Heart left ventricle (tissue), 11 donors: ENCODE data around the gene HIRIP3. TPM values are rescaled to one million over a fixed set of nuclear protein-coding genes. Genes with fewer than 3 reads are reported as not detected.

Source experiments
- polyA plus RNA-seq, 2 donors: library from polyadenylated mRNA; stranded (reverse); fragments of 200-250 nt; gene quantifications; one replicate each; pipeline ENCODE4 v1.2.3, GENCODE V29; 2013
- total RNA-seq, 9 donors: library from RNA; depleted of rRNA in 2 of 9; stranded (reverse); fragments of >200 nt in 2 of 9; fragmentation: NEBNext Ultra II Directional in 3 of 9; extraction: Animal tissue kit (Norgen Biotek cat#: 25700) in 3 of 9; gene quantifications; one replicate each; pipeline versions ENCODE4 v1.1.0 to v1.2.4, GENCODE V29; 2016 to 2023
- donor health status: ischemic (EF 13 %, LVEDD 7.1; RV severe dilation, severe dysfunction).
- donor health status: healthy with polysubstance abuse.
- donor health status: DM: no; HTN: yes; CAD: no.
- donor health status: DM: no; HTN: no; CAD: no.
- donor health status: ischemic (EF 25% LVEDD 5.7; RV mildly dilated, moderate dysfunction).
- donor health status: healthy.
- donor health status: DM: yes; HTN: yes; CAD: no.
- donor health status: PGD.
- donor health status: nonischemic (EF 23%, LVEDD 6.1; RV moderate dilation, normal function).

The HIRIP3 gene
- total and polyA plus RNA-seq, 11 donors: 13.3 to 27.4 (median 17.6) TPM

Other genes starting within 250 kb of the HIRIP3 start
- gene C16orf54, start 249.6 kb downstream of the HIRIP3 start, total RNA-seq: 1 to 10 TPM in 2 of 9 donors, under 1 TPM in 7; 0.17 to 4.2 (median 0.60) TPM
- under 1 TPM; 0.15 to 0.28 TPM for gene C16orf54, start 249.6 kb downstream of the HIRIP3 start, polyA plus RNA-seq
- gene ZG16, start 217.4 kb downstream of the HIRIP3 start, total RNA-seq: not detected
- under 1 TPM; 0.04 to 0.08 TPM for gene ZG16, start 217.4 kb downstream of the HIRIP3 start, polyA plus RNA-seq
- gene KIF22, start 204.9 kb downstream of the HIRIP3 start, total RNA-seq: 10 to 100 TPM; 16.8 to 40.8 (median 32.2) TPM
- 10 to 100 TPM; 12.2 to 91.2 TPM for gene KIF22, start 204.9 kb downstream of the HIRIP3 start, polyA plus RNA-seq
- 100 to 1,000 TPM in 2 of 9 donors, 10 to 100 TPM in 7; 58.9 to 137 (median 74.0) TPM for gene MAZ, start 189.1 kb downstream of the HIRIP3 start, total RNA-seq
- gene MAZ, start 189.1 kb downstream of the HIRIP3 start, polyA plus RNA-seq: 100 to 1,000 TPM in 1 of 2 donors, 10 to 100 TPM in 1; 63.2 to 188 TPM
- gene PRRT2, start 183.4 kb downstream of the HIRIP3 start, total RNA-seq: 1 to 10 TPM in 5 of 9 donors, under 1 TPM in 3, not detected in 1; 0.38 to 1.8 (median 1.3) TPM
- 1 to 10 TPM in 1 of 2 donors, under 1 TPM in 1; 0.24 to 3.2 TPM for gene PRRT2, start 183.4 kb downstream of the HIRIP3 start, polyA plus RNA-seq
- gene PAGR1, start 179.5 kb downstream of the HIRIP3 start, total RNA-seq: 10 to 100 TPM; 10.8 to 23.9 (median 12.6) TPM
- gene PAGR1, start 179.5 kb downstream of the HIRIP3 start, polyA plus RNA-seq: 10 to 100 TPM; 29.2 to 32.9 TPM
- gene MVP, start 175.2 kb downstream of the HIRIP3 start, total RNA-seq: 100 to 1,000 TPM in 1 of 9 donors, 10 to 100 TPM in 8; 33.1 to 140 (median 44.6) TPM
- 10 to 100 TPM; 32.9 to 50.6 TPM for gene MVP, start 175.2 kb downstream of the HIRIP3 start, polyA plus RNA-seq
- gene CDIPT, start 132.4 kb downstream of the HIRIP3 start, total RNA-seq: 100 to 1,000 TPM in 2 of 9 donors, 10 to 100 TPM in 7; 57.5 to 143 (median 76.3) TPM
- 100 to 1,000 TPM in 1 of 2 donors, 10 to 100 TPM in 1; 64.2 to 106 TPM for gene CDIPT, start 132.4 kb downstream of the HIRIP3 start, polyA plus RNA-seq
- gene SEZ6L2, start 96.1 kb downstream of the HIRIP3 start, total RNA-seq: 1 to 10 TPM in 5 of 9 donors, under 1 TPM in 3, not detected in 1; 0.16 to 8.9 (median 1.4) TPM
- under 1 TPM; 0.15 to 0.51 TPM for gene SEZ6L2, start 96.1 kb downstream of the HIRIP3 start, polyA plus RNA-seq
- 1 to 10 TPM in 2 of 9 donors, under 1 TPM in 4, not detected in 3; 0.20 to 5.3 (median 0.65) TPM for gene ASPHD1, start 95.1 kb downstream of the HIRIP3 start, total RNA-seq
- gene ASPHD1, start 95.1 kb downstream of the HIRIP3 start, polyA plus RNA-seq: under 1 TPM in 1 of 2 donors, not detected in 1; 0.54 TPM
- 1 to 10 TPM; 3.6 to 9.1 (median 7.2) TPM for gene KCTD13, start 69.4 kb downstream of the HIRIP3 start, total RNA-seq
- gene KCTD13, start 69.4 kb downstream of the HIRIP3 start, polyA plus RNA-seq: 1 to 10 TPM; 3.6 to 5.0 TPM
- 100 to 1,000 TPM in 2 of 9 donors, 10 to 100 TPM in 7; 58.9 to 121 (median 69.8) TPM for gene TMEM219, start 33.5 kb downstream of the HIRIP3 start, total RNA-seq
- 10 to 100 TPM; 66.6 to 72.3 TPM for gene TMEM219, start 33.5 kb downstream of the HIRIP3 start, polyA plus RNA-seq
- gene TAOK2, start 21.7 kb downstream of the HIRIP3 start, total RNA-seq: 10 to 100 TPM; 29.5 to 47.9 (median 35.1) TPM
- 10 to 100 TPM; 36.3 to 37.8 TPM for gene TAOK2, start 21.7 kb downstream of the HIRIP3 start, polyA plus RNA-seq
- gene INO80E, start 624 bp upstream of the HIRIP3 start, total RNA-seq: 10 to 100 TPM; 27.6 to 65.4 (median 32.6) TPM
- 10 to 100 TPM; 60.9 to 71.5 TPM for gene INO80E, start 624 bp upstream of the HIRIP3 start, polyA plus RNA-seq
- 1 to 10 TPM in 1 of 9 donors, under 1 TPM in 4, not detected in 4; 0.09 to 1.4 (median 0.91) TPM for gene DOC2A, start 15.4 kb upstream of the HIRIP3 start, total RNA-seq
- gene DOC2A, start 15.4 kb upstream of the HIRIP3 start, polyA plus RNA-seq: under 1 TPM; 0.22 to 0.88 TPM
- gene C16orf92, start 27.6 kb upstream of the HIRIP3 start, total RNA-seq: not detected
- gene C16orf92, start 27.6 kb upstream of the HIRIP3 start, polyA plus RNA-seq: not detected
- not detected for gene TLCD3B, start 35.7 kb upstream of the HIRIP3 start, total RNA-seq
- gene TLCD3B, start 35.7 kb upstream of the HIRIP3 start, polyA plus RNA-seq: not detected
- gene ALDOA, start 70.1 kb upstream of the HIRIP3 start, total RNA-seq: 1,000 to 10,000 TPM; 2,644 to 5,076 (median 3,574) TPM
- gene ALDOA, start 70.1 kb upstream of the HIRIP3 start, polyA plus RNA-seq: 1,000 to 10,000 TPM; 2,585 to 3,542 TPM
- 10 to 100 TPM; 29.9 to 65.9 (median 41.1) TPM for gene PPP4C, start 80.4 kb upstream of the HIRIP3 start, total RNA-seq
- gene PPP4C, start 80.4 kb upstream of the HIRIP3 start, polyA plus RNA-seq: 10 to 100 TPM; 43.5 to 89.0 TPM
- gene TBX6, start 96.3 kb upstream of the HIRIP3 start, total RNA-seq: under 1 TPM in 8 of 9 donors, not detected in 1; 0.39 to 0.95 (median 0.72) TPM
- under 1 TPM; 0.26 to 0.84 TPM for gene TBX6, start 96.3 kb upstream of the HIRIP3 start, polyA plus RNA-seq
- 100 to 1,000 TPM in 2 of 9 donors, 10 to 100 TPM in 7; 34.8 to 248 (median 49.3) TPM for gene YPEL3, start 100.6 kb upstream of the HIRIP3 start, total RNA-seq
- gene YPEL3, start 100.6 kb upstream of the HIRIP3 start, polyA plus RNA-seq: 100 to 1,000 TPM in 1 of 2 donors, 10 to 100 TPM in 1; 57.1 to 106 TPM
- 1 to 10 TPM in 7 of 9 donors, under 1 TPM in 2; 0.36 to 5.3 (median 2.2) TPM for gene GDPD3, start 117.9 kb upstream of the HIRIP3 start, total RNA-seq
- 1 to 10 TPM; 1.1 to 2.0 TPM for gene GDPD3, start 117.9 kb upstream of the HIRIP3 start, polyA plus RNA-seq
- 10 to 100 TPM; 32.9 to 79.4 (median 50.2) TPM for gene MAPK3, start 127.6 kb upstream of the HIRIP3 start, total RNA-seq
- gene MAPK3, start 127.6 kb upstream of the HIRIP3 start, polyA plus RNA-seq: 10 to 100 TPM; 49.4 to 61.3 TPM
- 100 to 1,000 TPM in 1 of 9 donors, 10 to 100 TPM in 3, 1 to 10 TPM in 5; 4.3 to 102 (median 8.5) TPM for gene CORO1A, start 188.0 kb upstream of the HIRIP3 start, total RNA-seq
- gene CORO1A, start 188.0 kb upstream of the HIRIP3 start, polyA plus RNA-seq: 10 to 100 TPM in 1 of 2 donors, 1 to 10 TPM in 1; 6.4 to 16.8 TPM
- gene BOLA2B, start 198.0 kb upstream of the HIRIP3 start, total RNA-seq: 100 to 1,000 TPM in 2 of 9 donors, 10 to 100 TPM in 7; 41.6 to 129 (median 58.2) TPM
- gene BOLA2B, start 198.0 kb upstream of the HIRIP3 start, polyA plus RNA-seq: 100 to 1,000 TPM; 140 to 204 TPM
- gene SLX1A, start 198.3 kb upstream of the HIRIP3 start, total RNA-seq: 10 to 100 TPM in 7 of 9 donors, 1 to 10 TPM in 2; 8.2 to 32.2 (median 26.0) TPM
- gene SLX1A, start 198.3 kb upstream of the HIRIP3 start, polyA plus RNA-seq: 10 to 100 TPM; 19.2 to 25.6 TPM
- 10 to 100 TPM in 3 of 9 donors, 1 to 10 TPM in 6; 1.2 to 14.9 (median 9.7) TPM for gene SULT1A3, start 203.6 kb upstream of the HIRIP3 start, total RNA-seq
- 10 to 100 TPM in 1 of 2 donors, 1 to 10 TPM in 1; 5.2 to 10.8 TPM for gene SULT1A3, start 203.6 kb upstream of the HIRIP3 start, polyA plus RNA-seq